Endothelial cell of umbilical vein (primary cell): ENCODE data around the gene TBX19. TPM values are rescaled to one million over a fixed set of nuclear protein-coding genes. Genes with fewer than 3 reads are reported as not detected.

Experiments used
- BruUV-seq: library from RNA; stranded (reverse); fragments of 400-500 nt; replicated peaks from 2 replicates; lab custom pipeline; 2021; lab: Mats Ljungman, UMichigan
- CTCF ChIA-PET: fragments of 300-600, 350-600 bp; sonication (Branson Sonifier 250); formaldehyde crosslinking; loops from one replicate; lab custom pipeline; 2021; ENCODE audit warnings: antibody characterized with exemption, inconsistent platforms; lab: Charles Lee
- POLR2A ChIA-PET: fragments of 300-600, 350-600 bp; sonication (Branson Sonifier 250); formaldehyde crosslinking; loops from one replicate; lab custom pipeline; 2021; ENCODE audit warnings: antibody characterized with exemption, inconsistent platforms; lab: Charles Lee
- DNase-seq: peaks from one replicate; pipeline ENCODE4 v3.0.0-alpha.2; 2011; ENCODE audit warnings: low read depth, low spot score
- FAIRE-seq: peaks from 2 replicates; lab custom pipeline; 2011; peaks lifted over from hg19 to GRCh38; lab: Jason Lieb, UNC
- H2AFZ ChIP-seq: 2 replicates; pipeline ENCODE4 v1.6.0; 2012; ENCODE audit warnings: low read depth, low read length, control low read depth, inconsistent platforms
- H3K27ac ChIP-seq: 2 replicates; pipeline ENCODE4 v1.5.1; 2011; ENCODE audit warnings: low read depth, mild to moderate bottlenecking, control low read depth, low read length, moderate library complexity; ENCODE audit not compliant: insufficient read depth
- H3K27me3 ChIP-seq, 2 experiments: 2 replicates each; pipeline versions ENCODE4 v1.6.0 to v1.6.1; 2011; ENCODE audit warnings: low read length in 2 of 2, mixed read lengths in 1 of 2; ENCODE audit not compliant: control insufficient read depth in 2 of 2, insufficient read depth in 2 of 2
- H3K36me3 ChIP-seq, 2 experiments: 2 replicates in 1 of 2; 3 replicates in 1 of 2; pipeline ENCODE4 v1.5.1; 2011; ENCODE audit warnings: low read length in 2 of 2, mild to moderate bottlenecking in 1 of 2, moderate library complexity in 1 of 2; ENCODE audit not compliant: control insufficient read depth in 2 of 2, insufficient read depth in 2 of 2; ENCODE audit errors: extremely low read depth in 1 of 2
- H3K4me1 ChIP-seq: 3 replicates; pipeline ENCODE4 v1.5.1; 2011; ENCODE audit warnings: mild to moderate bottlenecking, low read length; ENCODE audit not compliant: control insufficient read depth, insufficient read depth; ENCODE audit errors: extremely low read depth
- H3K4me2 ChIP-seq: 2 replicates; pipeline ENCODE4 v1.6.1; 2011; ENCODE audit warnings: low read length, control low read depth, mixed read lengths; ENCODE audit not compliant: insufficient read depth
- H3K4me3 ChIP-seq, 3 experiments: fragments of 200-600 bp in 1 of 3; sonication (generic), shearing (Covaris generic) in 1 of 3; replicated peaks in 1 of 3; 2 replicates each; pipeline ENCODE4 v1.5.1; 2011 to 2016; ENCODE audit warnings: control low read depth in 3 of 3, low read length in 3 of 3, mild to moderate bottlenecking in 2 of 3, inconsistent platforms in 1 of 3, low read depth in 1 of 3, moderate library complexity in 1 of 3; ENCODE audit not compliant: insufficient read depth in 1 of 3
- H3K79me2 ChIP-seq: 2 replicates; pipeline ENCODE4 v1.6.0; 2012; ENCODE audit warnings: low read length, inconsistent platforms; ENCODE audit not compliant: control insufficient read depth, insufficient read depth
- H3K9ac ChIP-seq: replicated peaks from 2 replicates; pipeline ENCODE3; 2011; ENCODE audit warnings: low read length, control low read depth; ENCODE audit not compliant: insufficient read depth; ENCODE audit errors: extremely low read depth
- H3K9me1 ChIP-seq: replicated peaks from 3 replicates; pipeline ENCODE4 v1.6.0; 2011; ENCODE audit warnings: mild to moderate bottlenecking, low read length; ENCODE audit not compliant: control insufficient read depth, insufficient read depth; ENCODE audit errors: extremely low read depth
- H3K9me3 ChIP-seq: replicated peaks from 2 replicates; pipeline ENCODE4 v1.5.1; 2012; ENCODE audit warnings: low read length, inconsistent platforms; ENCODE audit not compliant: control insufficient read depth, insufficient read depth
- H4K20me1 ChIP-seq: replicated peaks from 2 replicates; pipeline ENCODE3; 2011; ENCODE audit warnings: mild to moderate bottlenecking, low read length; ENCODE audit not compliant: control insufficient read depth, insufficient read depth; ENCODE audit errors: extremely low read depth
- CTCF ChIP-seq, 2 donors: IDR thresholded peaks; 1 replicate in 1 of 2; 2 replicates in 1 of 2; pipeline ENCODE4 v1.5.1; 2011; ENCODE audit warnings: low read length in 2 of 2, mild to moderate bottlenecking in 2 of 2, moderate library complexity in 2 of 2, control low read depth in 1 of 2, inconsistent platforms in 1 of 2, low read depth in 1 of 2; ENCODE audit not compliant: insufficient read depth in 1 of 2; ENCODE audit errors: extremely low read depth in 1 of 2
- EZH2 ChIP-seq: IDR thresholded peaks from 2 replicates; pipeline ENCODE4 v1.6.1; 2012; ENCODE audit warnings: borderline replicate concordance, low read depth, mild to moderate bottlenecking, moderate library complexity, low read length, inconsistent platforms; ENCODE audit not compliant: severe bottlenecking
- FOS ChIP-seq: IDR thresholded peaks from 2 replicates; pipeline ENCODE4 v1.6.1; 2011; ENCODE audit warnings: mild to moderate bottlenecking, low read length, moderate library complexity, borderline replicate concordance; ENCODE audit not compliant: insufficient read depth
- GATA2 ChIP-seq: IDR thresholded peaks from 2 replicates; pipeline ENCODE4 v1.7.0; 2011; ENCODE audit warnings: low read depth, mild to moderate bottlenecking, moderate library complexity, mixed read lengths, low read length; ENCODE audit not compliant: insufficient read length, insufficient read depth
- JUN ChIP-seq: IDR thresholded peaks from 2 replicates; pipeline ENCODE4 v1.6.1; 2011; ENCODE audit warnings: borderline replicate concordance, low read depth; ENCODE audit not compliant: insufficient read length, insufficient read depth
- MYC ChIP-seq: IDR thresholded peaks from one replicate; pipeline ENCODE4 v1.6.1; 2011; ENCODE audit warnings: mild to moderate bottlenecking, low read depth, low read length
- POLR2A ChIP-seq: IDR thresholded peaks from 2 replicates; pipeline ENCODE4 v1.6.1; 2012; ENCODE audit warnings: low read depth, mild to moderate bottlenecking, control low read depth, low read length
- POLR2AphosphoS5 ChIP-seq: IDR thresholded peaks from 2 replicates; pipeline ENCODE4 v1.6.1; 2012; ENCODE audit warnings: low read depth, mild to moderate bottlenecking, control low read depth, low read length, moderate library complexity; ENCODE audit not compliant: insufficient read depth
- dilution Hi-C: fragments of 300-500 bp; cut with MboI; formaldehyde crosslinking; loops from one replicate; pipeline ENCODE4 v1.15.0; 2019; ENCODE audit warnings: low sequenced_read_pairs; ENCODE audit not compliant: extremely low pct_ligation_motif_present
- intact Hi-C: fragments of 100-400 bp; cut with micrococcal nuclease; formaldehyde crosslinking; loops from one replicate; pipeline ENCODE4 v1.10.0; 2022
- polyA plus RNA-seq, 4 experiments: library from polyadenylated mRNA; depleted of rRNA in 3 of 4; stranded (reverse) in 3 of 4; unstranded in 1 of 4; fragments of >200 nt; gene quantifications; 2 replicates each; pipeline versions ENCODE4 v1.2.1 to v1.2.3, GENCODE V29; 2011 to 2012; ENCODE audit warnings: missing spikeins in 1 of 4
- total RNA-seq: library from RNA; stranded (reverse); gene quantifications from 2 replicates; pipeline ENCODE4 v1.2.3, GENCODE V29; 2021

TBX19 gene
- total and polyA plus RNA-seq, 2 donors (not counting 3 experiments of a cell fraction or from before 2014, with no cell fraction given): 2.3 to 2.8 TPM

- BruUV-seq: no TSS peak
- H3K27ac ChIP-seq: no peak overlapping the region
- FAIRE-seq (no peak), DNase-seq (no peak)
- H3K4me1 ChIP-seq: peaks cover 18% of the 10 kb centered on the region
- H3K79me2 ChIP-seq: no peaks in the 10 kb centered on the region
- no peak overlapping the region for H2AFZ ChIP-seq
- intact Hi-C loops: no loop called here
- no peak overlapping the region for H3K9ac ChIP-seq
- TF ChIP-seq POLR2AphosphoS5 (no peak), GATA2 (peak; percentile 13)
- ChIA-PET CTCF (no interaction called here), POLR2A (no interaction called here)
- H3K36me3 ChIP-seq: no peaks in the 10 kb centered on the region
- H3K27me3 ChIP-seq: no peaks in the 10 kb centered on the region
- H3K4me2 ChIP-seq: no peak overlapping the region
- no peaks in the 10 kb centered on the region for H3K9me3 ChIP-seq
- dilution Hi-C loops: no loop called here
- no peaks in the 10 kb centered on the region for H4K20me1 ChIP-seq
- H3K9me1 ChIP-seq: no peaks in the 10 kb centered on the region
- no peak overlapping the region for H3K4me3 ChIP-seq
These were observed 36.6 kb downstream of the TBX19 start for GRCh38 chr1:168317309-168317708.

DNA sequence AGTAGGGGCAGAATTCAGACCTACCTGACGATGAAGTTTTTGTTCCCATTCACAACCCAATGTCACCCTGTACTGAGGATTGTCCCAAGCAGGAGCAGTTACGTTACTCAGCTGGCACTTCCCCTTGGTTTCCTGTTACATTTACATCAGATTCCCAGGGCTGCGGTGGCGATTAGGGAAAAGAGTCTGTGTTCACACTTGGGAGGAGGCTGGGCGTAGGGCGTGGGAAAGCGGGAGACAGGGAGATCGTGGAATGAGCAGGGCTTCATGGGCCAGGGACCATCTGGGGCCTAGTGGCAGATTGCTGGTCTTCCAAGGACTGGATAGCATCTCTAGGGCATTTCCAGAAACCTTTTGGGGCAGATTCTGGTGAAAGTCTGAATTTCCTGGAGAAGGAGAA lies 39.0 kb downstream of the TBX19 start:
- H3K4me1 ChIP-seq: peaks cover 18% of the 10 kb centered on the region
- dilution Hi-C loops: no loop called here
- H3K9me1 ChIP-seq: no peaks in the 10 kb centered on the region
- intact Hi-C loops: loop anchor here (1.0 to 2.0 kb wide), 3 partner anchors 33 to 93 kb away; partner anchors contain the start of gene SFT2D2
- no peaks in the 10 kb centered on the region for H3K36me3 ChIP-seq
- peak overlapping the region; percentile 27 for H3K4me2 ChIP-seq
- TF ChIP-seq JUN (peak; percentile 15), GATA2 (peak; percentile 13), POLR2A (no peak), POLR2AphosphoS5 (no peak), CTCF (IDR thresholded peaks at IDR 0.05; ENCODE audit: extremely low read depth in 1 of 2, insufficient read depth in 1 of 2, low read depth in 1 of 2, low read length in 2 of 2) (no peak), EZH2 (no peak), MYC (no peak), FOS (no peak)
- peak overlapping the region; percentile 78 for H2AFZ ChIP-seq
- CTCF ChIA-PET: interaction anchor here (0.9 to 1.5 kb wide), 5 partner anchors 23 to 94 kb away, joined by 3 to 19 read pairs (median 5); partner anchors contain the start of gene SFT2D2
- H3K27ac ChIP-seq: peak overlapping the region; percentile 37
- no TSS peak for BruUV-seq
- H3K27me3 ChIP-seq: no peaks in the 10 kb centered on the region
- H3K4me3 ChIP-seq: no peak overlapping the region
- POLR2A ChIA-PET: no interaction called here
- H3K9me3 ChIP-seq: no peaks in the 10 kb centered on the region
- DNase-seq: peak; percentile 55
- no peaks in the 10 kb centered on the region for H3K79me2 ChIP-seq
- no peak overlapping the region for H3K9ac ChIP-seq
- no peaks in the 10 kb centered on the region for H4K20me1 ChIP-seq
- peak; percentile 92 for FAIRE-seq
